Superior temporal gyrus (tissue), 1 donor: ENCODE measurements around the gene IDUA.

Experiments
- DNase-seq: peaks from one replicate; pipeline ENCODE4 v3.0.0-alpha.2; 2016; ENCODE audit errors: extremely low spot score

Gene IDUA

DNA sequence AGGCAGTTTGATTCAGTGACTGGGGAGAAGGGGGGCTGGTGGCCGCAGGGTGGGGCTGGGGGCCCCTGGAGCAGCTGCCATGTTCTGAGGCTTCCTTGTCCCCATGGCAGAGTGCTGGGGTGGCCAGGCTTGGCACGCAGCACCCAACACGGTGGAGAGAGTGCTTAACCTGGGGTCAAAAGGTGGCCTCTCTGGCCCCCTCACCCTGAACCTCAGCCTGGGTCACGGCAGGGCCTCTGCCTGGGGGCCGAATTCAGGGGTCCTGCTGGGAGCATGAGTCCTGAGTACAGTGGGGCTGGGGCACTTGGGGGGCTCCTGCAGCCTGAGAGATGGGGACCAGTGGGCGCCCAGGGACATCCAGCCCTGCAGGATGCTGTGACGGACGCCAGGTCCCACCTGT is 44.5 kb downstream of the IDUA start:
- DNase-seq: no peak

DNA sequence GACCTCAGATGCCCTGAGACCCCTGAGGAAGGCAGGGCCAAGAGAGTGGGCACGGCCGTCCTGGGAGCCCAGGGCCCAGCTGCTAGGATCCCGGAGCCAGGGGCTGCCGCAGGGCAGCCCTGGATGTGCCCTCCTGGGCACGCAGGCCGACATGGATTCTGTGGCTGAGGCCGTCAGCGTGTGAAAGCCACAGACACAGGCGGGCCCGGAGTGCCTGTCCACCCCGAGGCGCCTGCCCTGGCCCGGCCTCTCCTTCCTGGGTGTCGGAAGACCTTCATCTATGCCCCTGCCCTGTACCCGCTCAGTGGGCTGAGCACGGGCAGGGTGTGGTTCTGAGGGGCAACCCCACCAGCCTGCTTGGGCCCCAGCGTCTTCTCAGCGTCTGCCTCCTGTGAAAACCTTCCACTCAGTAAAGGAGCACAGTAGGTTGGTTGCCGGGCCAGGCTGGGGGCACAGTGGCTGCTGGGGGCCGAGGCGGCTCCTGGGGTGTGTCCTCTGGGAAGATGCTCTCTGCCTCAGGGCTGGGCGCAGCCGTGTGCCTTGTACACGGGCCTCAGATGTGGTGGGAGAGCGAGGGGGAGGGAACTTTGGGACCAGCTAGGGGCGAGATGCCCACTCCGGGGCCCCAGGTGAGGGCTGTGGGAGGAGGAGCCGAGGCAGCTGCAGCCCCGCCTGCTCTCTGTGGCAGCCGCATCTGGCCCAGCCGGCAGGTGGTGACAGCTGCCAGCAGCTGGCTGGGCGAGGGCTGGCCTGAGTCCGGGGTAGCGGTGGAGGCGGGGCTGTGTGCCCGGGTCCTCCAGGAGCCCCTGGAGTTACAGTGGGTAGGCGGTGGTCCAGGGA is 45.3 kb downstream of the IDUA start:
- DNase-seq: no peak

DNA sequence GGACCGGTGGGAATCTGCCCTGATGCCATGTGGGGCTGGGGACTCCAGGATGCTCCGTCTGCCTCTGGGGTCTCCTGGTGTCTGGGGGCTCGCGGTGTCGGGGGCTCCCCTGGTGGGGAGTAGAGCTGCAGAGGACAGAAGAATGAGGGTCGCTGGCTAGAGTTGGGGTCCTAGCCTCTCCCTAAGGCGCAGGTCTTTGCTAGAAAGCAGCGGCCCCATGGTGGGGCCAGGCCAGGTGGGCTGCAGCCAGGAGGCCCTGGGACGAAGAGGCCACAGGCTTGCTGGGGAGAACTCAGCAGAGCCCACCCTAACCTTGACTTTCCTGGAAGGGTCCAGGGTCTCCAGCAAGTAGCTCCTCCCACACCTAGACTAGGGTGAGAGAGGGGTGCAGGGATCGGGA is 46.0 kb downstream of the IDUA start:
- no peak for DNase-seq

DNA sequence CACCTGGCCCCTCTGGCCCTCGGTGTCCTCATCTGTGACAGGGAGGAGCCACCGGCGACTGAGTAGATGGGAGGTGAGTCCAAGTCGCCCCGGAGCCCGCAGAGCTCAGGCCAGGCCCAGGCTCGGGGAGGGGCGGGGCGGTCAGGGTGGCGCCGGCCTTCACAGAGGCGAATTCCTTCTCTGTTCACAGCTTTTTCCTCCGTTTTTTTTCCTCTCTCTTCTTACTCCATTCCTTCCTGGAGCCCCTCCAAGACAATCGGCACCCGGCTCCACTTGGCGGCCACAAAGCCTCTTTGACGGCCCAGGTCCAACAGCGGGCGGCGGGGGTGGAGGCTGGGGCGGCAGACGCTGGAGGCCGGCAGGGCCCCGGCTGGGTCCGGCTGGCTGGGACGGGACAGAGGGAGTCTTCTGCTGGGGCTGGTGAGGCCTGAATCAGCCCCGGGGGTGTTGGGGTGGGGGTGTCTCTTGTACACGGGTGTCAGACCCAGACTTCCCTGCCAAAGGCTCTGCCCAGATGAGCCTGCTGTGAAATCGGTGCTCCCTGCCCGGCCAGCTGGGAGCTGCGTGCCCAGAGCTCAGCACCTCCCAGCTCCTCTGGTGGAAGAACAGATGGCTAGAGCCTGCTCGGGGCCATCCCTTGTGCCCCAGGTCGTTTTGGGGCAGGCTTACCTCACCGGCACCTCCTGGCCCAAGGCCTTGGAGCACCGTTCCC is 47.2 kb downstream of the IDUA start:
- DNase-seq: peak; percentile 49

DNA sequence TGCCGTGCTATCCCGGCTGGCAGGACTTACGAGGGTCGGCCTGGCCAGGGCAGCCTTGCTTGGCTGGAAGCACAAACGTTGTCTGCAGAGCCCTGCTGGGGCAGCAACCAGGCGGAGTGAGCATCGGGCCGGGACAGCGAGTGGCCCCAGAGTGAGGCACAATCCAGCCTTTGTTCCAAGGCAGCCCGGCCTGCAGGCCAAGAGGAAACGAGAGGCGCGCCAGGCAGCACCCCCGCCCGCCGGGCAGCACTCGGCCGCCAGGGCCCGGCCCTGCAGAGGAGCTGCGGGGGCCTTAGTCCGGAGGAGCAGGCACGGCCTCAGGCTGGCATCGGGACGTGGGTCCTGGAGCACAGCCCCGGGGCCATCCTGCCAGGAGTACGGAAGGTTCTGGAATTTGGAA is 48.7 kb downstream of the IDUA start:
- peak; percentile 87 for DNase-seq

DNA sequence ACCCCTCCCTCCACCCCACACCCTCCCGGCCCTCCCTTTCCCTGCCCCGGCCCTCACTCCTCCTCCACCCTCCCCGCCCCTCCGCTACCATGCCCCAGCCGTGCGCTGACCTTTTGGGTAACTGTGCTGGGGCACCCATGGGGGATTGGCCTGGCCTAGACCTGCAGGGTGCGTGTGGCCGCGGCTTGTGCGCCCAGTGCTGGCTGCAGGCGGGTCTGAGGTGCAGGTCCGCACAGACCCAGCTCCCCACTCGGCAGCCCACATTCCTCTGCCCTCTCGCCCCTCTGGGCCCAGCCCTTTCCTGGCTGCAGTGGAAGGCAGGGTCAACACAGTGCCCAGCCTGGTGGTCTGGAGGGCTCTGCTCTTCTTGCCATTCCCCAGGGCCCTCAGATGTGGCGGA is 49.3 kb downstream of the IDUA start:
- no peak for DNase-seq

DNA sequence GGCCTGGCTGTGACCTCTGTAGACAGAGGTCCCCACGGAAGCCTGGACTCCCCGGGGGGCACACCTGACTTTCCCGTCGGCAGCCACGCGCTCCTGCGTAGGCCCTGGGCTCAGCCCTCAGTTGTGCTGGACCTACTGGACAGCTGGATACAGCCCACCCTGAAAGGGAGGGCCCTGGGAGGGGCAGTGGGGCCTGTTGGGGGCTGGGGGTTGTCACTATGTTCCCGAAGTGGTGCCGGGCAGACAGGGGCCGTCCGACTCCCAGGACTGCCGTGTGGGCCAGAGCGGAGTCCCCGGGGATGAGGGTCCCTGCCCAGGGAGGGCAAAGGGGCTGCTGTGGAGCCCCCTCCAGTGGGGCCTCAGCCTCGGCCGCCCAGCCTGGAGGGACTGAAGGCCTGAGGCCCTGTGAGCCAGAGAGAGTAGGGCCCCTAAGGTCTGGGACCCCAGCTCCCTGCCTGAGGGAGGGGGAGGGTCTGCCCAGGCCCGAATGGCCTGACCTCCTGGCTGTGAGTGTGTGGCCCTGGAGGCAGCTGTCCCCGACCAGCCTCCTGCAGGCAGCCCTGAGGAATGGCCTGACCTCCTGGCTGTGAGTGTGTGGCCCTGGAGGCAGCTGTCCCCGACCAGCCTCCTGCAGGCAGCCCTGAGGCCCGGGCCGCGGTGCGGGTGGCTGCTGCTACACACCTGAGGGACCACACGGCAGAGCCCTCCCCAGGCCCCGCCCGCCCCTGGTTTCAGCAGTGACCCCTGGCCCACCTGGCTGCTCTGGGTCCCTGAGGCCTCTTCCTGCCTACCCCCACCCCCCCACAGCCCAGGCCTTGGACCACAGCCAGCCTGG is 50.3 kb downstream of the IDUA start:
- no peak for DNase-seq

DNA sequence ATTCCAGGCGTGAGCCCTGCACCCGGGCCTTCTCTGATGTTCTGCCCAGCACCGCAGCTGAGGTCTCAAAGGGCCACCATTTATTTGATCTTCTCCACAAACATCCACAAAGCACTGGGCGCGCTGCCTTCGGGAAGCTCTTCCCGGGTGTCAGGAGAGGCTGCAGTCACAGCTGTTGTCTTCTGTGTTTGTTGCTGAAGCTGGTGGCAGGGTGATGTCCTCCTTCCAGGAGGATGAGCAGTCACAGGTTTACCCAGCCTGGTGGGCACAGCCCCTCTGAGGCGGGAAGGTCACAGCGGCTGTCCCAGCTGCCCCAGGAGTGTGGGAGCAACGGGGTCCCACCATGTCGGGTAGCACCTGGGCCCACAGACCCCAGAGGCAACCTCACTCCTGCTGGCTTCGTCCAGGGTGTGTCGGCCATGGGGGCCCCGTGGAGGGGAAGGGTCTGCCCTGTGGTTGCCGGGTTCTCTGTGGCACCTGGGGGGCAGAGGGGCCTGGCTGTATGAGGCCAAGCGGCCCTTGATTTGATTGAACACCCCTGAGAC is 52.2 kb downstream of the IDUA start:
- DNase-seq: no peak

DNA sequence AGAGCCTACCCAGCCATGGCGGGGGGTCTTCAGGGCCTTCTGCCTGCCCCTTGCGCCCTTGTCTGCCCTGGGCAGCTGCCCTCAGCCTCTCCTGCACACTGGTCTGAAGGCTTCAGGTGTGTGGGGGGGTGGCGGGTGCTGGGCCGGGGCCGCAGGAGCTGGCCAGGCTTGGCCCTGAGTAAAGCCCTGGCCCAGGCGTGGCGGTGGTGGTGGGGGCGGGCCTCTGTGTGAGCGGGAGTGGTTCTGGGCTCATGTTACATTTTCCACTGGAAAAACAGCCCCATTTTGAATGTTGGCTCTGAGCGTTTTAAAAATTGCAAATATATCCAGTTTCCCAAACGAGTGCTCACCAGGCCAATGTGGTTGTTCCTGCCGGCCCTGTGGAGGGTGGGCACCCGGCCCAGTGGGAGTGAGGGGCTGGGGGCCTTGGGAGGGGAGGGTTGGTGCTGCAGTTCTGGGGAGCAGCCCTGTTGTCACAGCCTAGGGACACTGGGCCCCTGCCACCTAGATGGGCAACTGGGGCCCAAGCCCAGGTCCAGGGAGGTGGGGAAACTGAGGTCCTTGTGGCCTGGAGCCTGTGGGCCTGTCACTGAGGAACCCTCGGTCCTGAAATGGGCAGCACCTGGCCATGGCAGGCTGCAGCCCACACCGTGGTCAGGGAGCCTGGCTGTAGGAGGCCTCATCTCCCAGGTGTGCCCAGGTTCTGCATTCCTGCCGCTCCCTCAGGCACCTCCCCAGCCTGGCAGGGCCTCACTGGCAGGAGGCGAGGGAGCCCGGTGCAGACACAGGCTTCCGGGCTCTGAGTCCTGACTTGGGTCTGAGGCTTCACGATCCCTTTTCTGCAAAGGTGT is 52.9 kb downstream of the IDUA start:
- no peak for DNase-seq

DNA sequence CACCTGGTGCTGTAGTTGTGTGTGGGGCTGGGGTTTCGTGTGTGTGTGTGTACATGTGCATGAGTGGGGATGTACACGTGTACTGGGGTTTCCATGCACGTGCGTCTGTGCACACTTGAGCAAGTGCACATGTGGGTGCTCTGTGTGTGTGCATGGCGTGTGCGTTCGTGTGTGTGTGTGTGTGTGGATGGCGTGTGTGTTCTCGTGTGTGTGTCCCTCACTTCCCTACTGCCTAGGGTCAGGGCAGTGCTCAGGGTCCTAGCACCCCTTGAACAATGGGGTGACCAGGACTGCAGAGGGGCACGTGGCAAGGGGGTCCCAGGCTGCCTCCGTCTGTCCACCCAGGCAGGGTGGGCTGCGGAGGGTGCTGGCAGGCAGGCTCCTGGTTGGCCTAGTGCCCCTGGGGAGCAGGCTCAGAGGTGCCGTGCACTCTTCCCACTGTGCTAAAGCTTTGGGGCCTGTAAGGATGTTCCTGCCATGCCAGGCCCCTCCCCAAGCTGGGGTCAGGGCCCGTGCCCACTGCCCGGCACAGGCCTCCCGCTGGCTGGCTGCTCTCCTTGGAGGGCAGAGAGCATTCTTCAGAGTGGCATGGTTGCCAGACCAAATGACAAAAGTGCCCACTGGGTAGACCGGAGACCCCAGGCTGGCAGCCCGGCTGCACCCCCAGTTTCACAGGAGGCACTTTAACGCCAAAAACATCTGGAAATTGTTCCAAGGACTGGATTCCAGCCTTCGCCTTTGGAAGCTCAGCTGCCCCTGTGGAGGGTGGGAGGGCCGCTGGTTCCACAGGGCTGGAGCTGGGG is 53.7 kb downstream of the IDUA start:
- DNase-seq: no peak

DNA sequence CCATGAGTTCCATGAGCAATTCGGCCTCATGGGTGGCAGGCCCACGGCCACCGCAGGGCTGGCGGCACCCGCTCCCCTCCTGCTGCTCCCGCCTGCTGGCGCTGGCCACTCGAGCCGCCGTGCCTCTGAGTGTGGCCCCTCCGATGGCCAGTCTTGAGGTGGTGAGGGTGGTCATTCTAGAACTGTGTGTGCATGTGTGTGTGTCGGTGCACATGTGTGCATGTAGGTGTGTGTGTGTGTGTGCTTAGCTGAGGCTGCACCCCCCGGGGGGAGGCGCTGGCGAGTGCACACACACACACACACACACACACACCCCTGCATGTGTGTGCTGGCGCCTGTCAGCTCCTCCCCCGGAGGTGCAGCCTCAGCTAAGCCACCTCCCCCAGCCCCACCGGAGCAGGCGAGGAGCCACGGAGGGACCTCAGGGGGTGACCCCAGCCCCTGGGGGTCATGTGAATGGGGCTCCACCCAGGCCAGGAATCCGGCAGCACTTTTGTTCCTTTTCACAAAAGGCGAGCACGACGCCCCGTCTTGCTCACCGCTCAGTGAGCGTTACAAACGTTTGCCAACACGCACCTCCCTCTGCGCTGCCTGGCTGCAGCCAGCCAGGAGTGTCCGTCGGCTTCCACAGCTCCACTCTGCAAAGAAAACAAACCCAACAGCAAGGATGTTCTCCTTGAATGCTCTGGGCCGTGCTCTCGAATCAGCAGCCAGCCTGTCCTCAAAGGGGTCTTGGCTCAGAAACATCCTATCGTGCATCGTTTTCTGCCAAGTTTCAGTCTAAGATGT is 54.5 kb downstream of the IDUA start:
- DNase-seq: peak; percentile 33

DNA sequence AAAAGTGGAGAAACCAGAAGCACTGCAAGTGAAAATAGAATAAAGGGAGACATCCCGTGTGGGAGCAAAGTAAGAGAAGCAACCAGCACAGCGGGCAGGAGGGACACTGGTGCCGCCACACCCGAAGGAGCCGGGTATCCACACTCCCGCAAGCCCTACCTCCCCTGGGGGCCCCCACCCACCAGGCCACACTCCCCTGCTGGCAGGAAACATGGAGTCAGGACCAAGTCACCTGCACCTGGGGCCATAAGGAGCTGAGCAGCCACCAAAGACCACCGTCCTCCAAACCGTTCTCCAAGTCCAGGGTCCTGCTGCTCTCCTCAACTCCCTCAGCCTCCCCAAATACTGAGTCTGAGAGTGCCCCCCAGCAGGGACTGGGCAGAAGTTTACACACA is 55.1 kb downstream of the IDUA start:
- no peak for DNase-seq

DNA sequence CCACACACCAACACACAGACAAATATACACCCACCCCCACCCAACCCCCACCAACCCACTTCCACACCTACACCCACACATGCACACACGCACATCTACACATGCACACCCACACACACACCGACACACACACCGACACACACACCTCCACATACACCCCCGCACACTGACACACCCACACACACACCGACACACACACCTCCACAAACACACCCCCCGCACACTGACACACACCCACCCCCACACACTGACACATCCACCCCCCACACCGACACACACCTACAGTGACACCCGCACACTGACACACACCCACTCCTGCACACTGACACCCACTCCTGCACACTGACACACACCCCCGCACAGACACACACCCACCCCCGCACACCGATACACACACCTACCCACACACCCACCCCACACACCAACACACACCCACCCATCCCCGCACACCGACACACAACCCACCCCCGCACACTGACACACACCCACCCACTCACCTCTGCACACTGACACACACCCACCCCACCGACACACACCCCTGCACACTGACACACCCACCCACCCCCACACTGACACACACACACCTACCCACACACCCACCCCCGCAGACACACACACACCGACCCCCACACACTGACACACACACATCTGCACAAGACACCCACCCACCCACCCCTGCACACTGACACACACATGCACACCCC is 55.7 kb downstream of the IDUA start:
- no peak for DNase-seq

DNA sequence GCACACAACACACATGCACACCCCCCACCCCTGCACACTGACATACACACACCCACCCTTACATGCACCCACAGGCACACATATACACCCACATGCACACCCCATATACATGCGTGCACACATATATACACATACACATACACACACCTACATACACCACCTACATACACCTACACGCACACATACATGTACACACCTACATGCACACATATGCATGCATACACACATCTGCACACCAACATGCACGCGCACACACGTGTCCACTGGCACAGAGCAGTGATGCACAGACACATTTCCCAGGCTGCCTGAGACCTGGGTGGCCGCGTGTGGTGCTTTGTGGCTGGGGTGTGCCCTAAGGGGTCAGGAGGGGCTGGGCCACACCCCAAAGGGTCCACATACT is 56.3 kb downstream of the IDUA start:
- DNase-seq: no peak

DNA sequence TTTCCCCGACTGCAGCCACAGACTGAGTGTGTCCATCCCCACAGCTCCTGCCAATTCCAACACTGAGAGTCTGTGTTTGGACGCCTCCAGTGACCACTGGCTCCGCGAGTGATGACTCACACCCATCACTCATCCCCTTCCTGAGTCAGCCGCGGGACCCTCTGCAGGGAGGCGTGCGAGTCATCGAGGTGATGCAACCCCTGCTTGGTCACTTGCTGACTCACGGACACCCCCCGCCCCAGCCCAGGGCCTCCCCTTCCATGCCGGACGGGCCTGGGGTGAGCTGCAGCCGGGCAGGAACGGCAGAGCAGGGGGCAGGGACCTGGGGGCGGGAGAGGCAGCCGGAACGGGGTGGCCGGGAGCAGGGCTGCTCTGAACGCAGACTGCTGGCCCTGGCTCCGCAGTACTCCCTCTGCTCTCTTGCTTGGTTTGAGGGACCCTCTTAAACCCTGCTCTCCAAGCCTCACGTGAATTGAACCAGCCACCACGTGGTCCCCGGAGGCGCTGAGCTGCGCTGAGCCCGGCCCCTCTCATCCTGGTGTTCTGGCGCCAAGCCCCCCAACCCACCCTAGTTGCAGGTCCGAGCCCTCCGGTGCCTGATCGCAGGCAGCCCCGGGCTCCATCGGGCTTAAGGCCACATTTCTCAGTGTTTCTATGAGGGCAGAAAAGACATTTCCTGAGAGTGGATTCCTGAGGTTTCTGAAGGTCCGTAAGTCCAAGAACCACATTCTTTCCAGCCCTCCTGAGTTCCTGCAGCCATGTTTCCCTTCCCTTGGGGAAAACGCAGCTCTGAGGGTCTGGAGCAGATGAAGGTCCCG is 57.0 kb downstream of the IDUA start:
- DNase-seq: peak; percentile 70

DNA sequence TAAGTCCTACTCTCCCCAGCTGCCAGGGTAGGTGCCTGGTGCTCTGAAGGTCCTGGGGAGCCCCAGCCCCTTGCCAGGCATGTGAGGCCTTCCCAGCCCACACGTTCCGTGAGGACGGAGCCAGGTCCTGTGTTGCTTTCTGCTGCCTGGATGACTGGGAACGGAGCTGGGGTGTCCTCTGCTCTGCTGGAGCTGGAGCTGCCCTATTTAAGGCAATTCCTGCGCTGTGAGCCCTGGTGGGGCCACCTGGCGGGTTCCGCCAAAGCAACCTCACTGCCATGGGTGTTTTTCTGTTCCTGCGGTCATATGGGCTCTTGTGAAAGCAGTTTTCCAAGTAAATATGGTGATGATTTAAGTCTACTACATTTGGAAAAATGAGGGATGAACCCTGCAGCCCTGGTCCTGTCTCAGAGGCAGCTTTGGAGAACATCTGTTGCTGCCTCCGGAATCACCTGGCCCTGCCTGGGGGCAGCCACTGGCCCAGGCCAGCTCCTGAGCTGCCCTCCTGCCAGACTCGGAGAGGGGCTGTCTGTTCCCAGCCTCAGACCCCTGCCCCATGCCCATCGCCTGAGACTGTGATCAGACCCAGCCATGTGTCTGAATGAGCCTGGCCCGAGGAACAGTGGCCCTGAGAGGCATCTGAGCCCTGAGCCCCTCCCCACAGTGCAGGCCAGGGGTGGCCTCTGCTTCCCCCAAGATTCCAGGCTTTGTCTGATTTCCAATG is 57.8 kb downstream of the IDUA start:
- no peak for DNase-seq

DNA sequence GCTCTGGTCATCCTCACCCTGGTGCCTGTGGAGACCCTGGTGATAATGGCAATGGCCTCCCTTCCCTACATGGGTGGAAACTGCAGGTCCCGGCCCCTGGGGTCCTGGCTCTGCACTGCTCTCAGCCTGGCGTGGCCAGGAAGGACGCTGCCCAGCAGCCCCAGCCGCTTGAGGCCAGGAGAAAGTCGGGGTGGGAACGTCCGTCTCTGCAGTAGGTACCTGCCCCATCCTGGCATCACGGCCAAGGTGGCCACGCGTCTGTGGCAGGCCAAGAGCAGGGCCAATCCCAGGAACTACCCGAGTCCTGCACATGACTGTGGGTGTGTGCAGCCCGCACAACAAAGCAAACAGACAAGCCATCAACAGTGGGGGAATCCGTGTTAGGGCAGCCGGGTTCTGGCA is 58.4 kb downstream of the IDUA start:
- DNase-seq: no peak
